ENCODE measurements around the gene LRRC26. TPM values are rescaled to one million over a fixed set of nuclear protein-coding genes. Genes with fewer than 3 reads are reported as not detected.

The LRRC26 gene
- total RNA-seq, 3 donors from 2014 or later: 18.7 to 63.0 (median 58.9) TPM

- no peak for ATAC-seq
- intact Hi-C loops (cut with DNase I, micrococcal nuclease): no loop called here
Measured at GRCh38 chr9:137157618-137158415, 12.0 kb downstream of the LRRC26 start.

DNA sequence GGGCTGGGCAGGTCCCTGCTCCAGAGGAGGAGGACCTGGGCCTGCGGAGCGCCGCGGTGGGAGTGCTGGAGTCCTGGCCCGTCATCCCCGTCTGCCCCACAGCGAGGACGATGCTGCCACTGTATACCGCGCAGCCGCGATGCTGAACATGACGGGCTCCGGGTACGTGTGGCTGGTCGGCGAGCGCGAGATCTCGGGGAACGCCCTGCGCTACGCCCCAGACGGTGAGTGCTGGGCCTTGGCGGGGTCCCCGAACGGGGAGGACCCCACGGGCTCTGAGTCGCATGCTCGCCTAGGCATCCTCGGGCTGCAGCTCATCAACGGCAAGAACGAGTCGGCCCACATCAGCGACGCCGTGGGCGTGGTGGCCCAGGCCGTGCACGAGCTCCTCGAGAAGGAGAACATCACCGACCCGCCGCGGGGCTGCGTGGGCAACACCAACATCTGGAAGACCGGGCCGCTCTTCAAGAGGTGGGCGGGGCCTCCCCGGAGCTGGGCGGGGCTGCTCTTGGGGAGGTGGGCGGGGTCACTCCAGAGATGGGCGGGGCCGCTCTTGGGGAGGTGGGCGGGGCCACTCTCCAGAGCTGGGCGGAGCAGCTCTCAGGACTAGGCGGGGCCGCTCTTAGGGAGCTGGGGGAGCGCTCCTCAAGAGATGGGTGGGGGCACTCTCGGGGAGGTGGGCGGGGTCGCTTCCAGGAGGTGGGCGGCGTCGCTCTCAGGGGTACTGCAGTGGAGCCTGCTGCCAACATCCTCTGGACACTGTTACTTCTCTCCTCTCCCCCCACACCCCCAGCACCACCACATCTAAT lies 13.1 kb downstream of the LRRC26 start:
- Histone ChIP-seq H3K4me3 (no peak overlapping the region), H3K36me3 (ENCODE audit: low read depth) (no peaks in the 10 kb centered on the region), H3K9me3 (no peaks in the 10 kb centered on the region), H3K4me1 (ENCODE audit: low read depth) (peaks cover 3% of the 10 kb centered on the region)
- ATAC-seq (peak; percentile 81), DNase-seq (peak in 1 of 3 donors; percentile 62)
- no peak for TF ChIP-seq CTCF (IDR thresholded peaks at IDR 0.05)
- intact Hi-C loops (cut with DNase I, micrococcal nuclease): no loop called here

More at GRCh38 chr9:137157618-137158415, 12.0 kb downstream of the LRRC26 start:
- Histone ChIP-seq H3K9me3 (no peaks in the 10 kb centered on the region), H3K36me3 (ENCODE audit: low read depth) (no peaks in the 10 kb centered on the region), H3K4me1 (ENCODE audit: low read depth) (peaks cover 8% of the 10 kb centered on the region), H3K4me3 (no peak overlapping the region)
- DNase-seq: no peak
- no peak for TF ChIP-seq CTCF (IDR thresholded peaks at IDR 0.05)

DNA sequence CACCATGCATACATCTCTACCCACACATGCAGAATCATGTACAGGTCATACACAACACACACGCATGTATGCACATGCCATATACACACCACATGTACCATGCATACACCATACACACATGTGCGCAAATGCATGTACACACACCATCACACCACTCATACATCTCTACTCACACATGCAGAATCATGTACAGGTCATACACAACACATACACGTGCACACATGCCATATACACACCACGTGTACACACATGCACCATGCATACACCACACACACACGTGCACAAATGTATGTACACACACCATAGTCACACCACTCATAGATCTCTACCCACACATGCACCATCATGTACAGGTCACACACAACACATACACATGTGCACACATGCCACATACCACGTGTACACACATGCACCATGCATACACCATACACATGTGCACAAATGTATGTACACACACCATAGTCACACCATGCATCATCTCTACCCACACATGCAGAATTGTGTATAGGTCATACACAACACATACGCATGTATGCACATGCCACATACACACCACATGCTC lies 16.9 kb downstream of the LRRC26 start:
- no peaks in the 10 kb centered on the region for H3K9me3 ChIP-seq
- ATAC-seq: no peak
- H3K36me3 ChIP-seq (ENCODE audit: low read depth): no peaks in the 10 kb centered on the region
- DNase-seq: no peak
- no peak overlapping the region for H3K4me3 ChIP-seq
- TF ChIP-seq CTCF (IDR thresholded peaks at IDR 0.05): no peak
- peaks cover 3% of the 10 kb centered on the region for H3K4me1 ChIP-seq (ENCODE audit: low read depth)
- intact Hi-C loops (cut with DNase I, micrococcal nuclease): no loop called here

GRCh38 chr9:137150617-137151457 lies 19.0 kb downstream of the LRRC26 start:
- no peak overlapping the region for H3K4me3 ChIP-seq
- ATAC-seq (peak; percentile 79), DNase-seq (peak; percentile 79 to 85 (median 81))
- intact Hi-C loops (cut with DNase I, micrococcal nuclease): no loop called here
- no peaks in the 10 kb centered on the region for H3K9me3 ChIP-seq
- no peak for TF ChIP-seq CTCF (IDR thresholded peaks at IDR 0.05)
- no peaks in the 10 kb centered on the region for H3K36me3 ChIP-seq (ENCODE audit: low read depth)
- H3K4me1 ChIP-seq (ENCODE audit: low read depth): no peaks in the 10 kb centered on the region

All from mucosa of descending colon (tissue), 3 donors.